HEK293 (cell line): ENCODE measurements around the gene DISC1.

Experiments
- FEZF1 ChIP-seq: fragments of 450-650 bp; formaldehyde crosslinking; IDR thresholded peaks from 2 replicates; pipeline ENCODE4 v1.5.1; 2016; ENCODE audit warnings: missing biosample characterization, missing genetic modification characterization
- HOXA7 ChIP-seq: sonication (generic); formaldehyde crosslinking; IDR thresholded peaks from 2 replicates; pipeline ENCODE4 v1.8.1; 2022; ENCODE audit warnings: missing genetic modification reagents, borderline replicate concordance
- KLF16 ChIP-seq: fragments of 450-650 bp; formaldehyde crosslinking; IDR thresholded peaks from 2 replicates; pipeline ENCODE4 v1.5.1; 2017; ENCODE audit warnings: missing biosample characterization, missing genetic modification characterization
- REPIN1 ChIP-seq: fragments of 450-650 bp; formaldehyde crosslinking; IDR thresholded peaks from 2 replicates; pipeline ENCODE4 v1.5.1; 2017; ENCODE audit warnings: missing biosample characterization, missing genetic modification characterization, low read depth
- SP2 ChIP-seq: fragments of 450-650 bp; formaldehyde crosslinking; IDR thresholded peaks from 2 replicates; pipeline ENCODE4 v1.5.1; 2016; ENCODE audit warnings: missing biosample characterization, missing genetic modification characterization
- WT1 ChIP-seq: fragments of 450-650 bp; formaldehyde crosslinking; IDR thresholded peaks from 2 replicates; pipeline ENCODE4 v1.5.1; 2016; ENCODE audit warnings: missing biosample characterization, missing genetic modification characterization
- ZFP37 ChIP-seq: fragments of 450-650 bp; formaldehyde crosslinking; IDR thresholded peaks from 2 replicates; pipeline ENCODE4 v1.5.1; 2016; ENCODE audit warnings: missing biosample characterization, missing genetic modification characterization
- ZIC2 ChIP-seq: fragments of 450-650 bp; formaldehyde crosslinking; IDR thresholded peaks from 2 replicates; pipeline ENCODE4 v1.5.1; 2016; ENCODE audit warnings: missing biosample characterization, missing genetic modification characterization
- ZNF121 ChIP-seq: fragments of 450-650 bp; formaldehyde crosslinking; IDR thresholded peaks from 2 replicates; pipeline ENCODE4 v1.5.1; 2016; ENCODE audit warnings: missing biosample characterization, missing genetic modification characterization
- ZNF2 ChIP-seq: fragments of 450-650 bp; formaldehyde crosslinking; IDR thresholded peaks from 2 replicates; pipeline ENCODE4 v1.5.1; 2016; ENCODE audit warnings: missing biosample characterization, missing genetic modification characterization
- ZNF324 ChIP-seq: fragments of 450-650 bp; formaldehyde crosslinking; IDR thresholded peaks from 2 replicates; pipeline ENCODE4 v1.5.1; 2016; ENCODE audit warnings: missing biosample characterization, missing genetic modification characterization
- ZNF391 ChIP-seq: fragments of 450-650 bp; formaldehyde crosslinking; IDR thresholded peaks from 2 replicates; pipeline ENCODE4 v1.5.1; 2016; ENCODE audit warnings: low read depth, missing biosample characterization, missing genetic modification characterization, borderline replicate concordance
- ZNF423 ChIP-seq: fragments of 450-650 bp; formaldehyde crosslinking; IDR thresholded peaks from 2 replicates; pipeline ENCODE4 v1.5.1; 2016; ENCODE audit warnings: missing biosample characterization, missing genetic modification characterization
- ZNF501 ChIP-seq: fragments of 450-650 bp; formaldehyde crosslinking; IDR thresholded peaks from 2 replicates; pipeline ENCODE4 v1.5.1; 2016; ENCODE audit warnings: missing biosample characterization, missing genetic modification characterization
- ZNF629 ChIP-seq: fragments of 450-650 bp; formaldehyde crosslinking; IDR thresholded peaks from 2 replicates; pipeline ENCODE4 v1.5.1; 2017; ENCODE audit warnings: missing biosample characterization, missing genetic modification characterization
- ZNF664 ChIP-seq: fragments of 450-650 bp; formaldehyde crosslinking; IDR thresholded peaks from 2 replicates; pipeline ENCODE4 v1.5.1; 2016; ENCODE audit warnings: missing biosample characterization, missing genetic modification characterization
- ZNF701 ChIP-seq: fragments of 450-650 bp; formaldehyde crosslinking; IDR thresholded peaks from 2 replicates; pipeline ENCODE4 v1.5.1; 2016; ENCODE audit warnings: missing biosample characterization, missing genetic modification characterization
- TF ChIP-seq, protein P1 (sequence below): fragments of 450-650 bp; formaldehyde crosslinking; IDR thresholded peaks from 2 replicates; pipeline ENCODE4 v1.5.1; 2016; ENCODE audit warnings: missing biosample characterization, missing genetic modification characterization
- TF ChIP-seq, protein P2 (sequence below): fragments of 450-650 bp; formaldehyde crosslinking; IDR thresholded peaks from 2 replicates; pipeline ENCODE4 v1.5.1; 2017; ENCODE audit warnings: missing biosample characterization, missing genetic modification characterization
- TF ChIP-seq, protein P3 (sequence below): fragments of 450-650 bp; formaldehyde crosslinking; IDR thresholded peaks from 2 replicates; pipeline ENCODE4 v1.5.1; 2016; ENCODE audit warnings: missing biosample characterization, missing genetic modification characterization
- TF ChIP-seq, protein P4 (sequence below): fragments of 450-650 bp; formaldehyde crosslinking; IDR thresholded peaks from 2 replicates; pipeline ENCODE4 v1.5.1; 2016; ENCODE audit warnings: missing biosample characterization, missing genetic modification characterization
- TF ChIP-seq, protein P5 (sequence below): fragments of 450-650 bp; IDR thresholded peaks from 2 replicates; pipeline ENCODE4 v1.5.1; 2018; ENCODE audit warnings: missing biosample characterization, missing genetic modification characterization
- TF ChIP-seq, protein P6 (sequence below): fragments of 450-650 bp; formaldehyde crosslinking; IDR thresholded peaks from 2 replicates; pipeline ENCODE4 v1.5.1; 2016; ENCODE audit warnings: missing biosample characterization, missing genetic modification characterization
- TF ChIP-seq, protein P7 (sequence below): fragments of 450-650 bp; formaldehyde crosslinking; IDR thresholded peaks from 2 replicates; pipeline ENCODE4 v1.5.1; 2016; ENCODE audit warnings: missing biosample characterization, missing genetic modification characterization

Gene DISC1

DNA sequence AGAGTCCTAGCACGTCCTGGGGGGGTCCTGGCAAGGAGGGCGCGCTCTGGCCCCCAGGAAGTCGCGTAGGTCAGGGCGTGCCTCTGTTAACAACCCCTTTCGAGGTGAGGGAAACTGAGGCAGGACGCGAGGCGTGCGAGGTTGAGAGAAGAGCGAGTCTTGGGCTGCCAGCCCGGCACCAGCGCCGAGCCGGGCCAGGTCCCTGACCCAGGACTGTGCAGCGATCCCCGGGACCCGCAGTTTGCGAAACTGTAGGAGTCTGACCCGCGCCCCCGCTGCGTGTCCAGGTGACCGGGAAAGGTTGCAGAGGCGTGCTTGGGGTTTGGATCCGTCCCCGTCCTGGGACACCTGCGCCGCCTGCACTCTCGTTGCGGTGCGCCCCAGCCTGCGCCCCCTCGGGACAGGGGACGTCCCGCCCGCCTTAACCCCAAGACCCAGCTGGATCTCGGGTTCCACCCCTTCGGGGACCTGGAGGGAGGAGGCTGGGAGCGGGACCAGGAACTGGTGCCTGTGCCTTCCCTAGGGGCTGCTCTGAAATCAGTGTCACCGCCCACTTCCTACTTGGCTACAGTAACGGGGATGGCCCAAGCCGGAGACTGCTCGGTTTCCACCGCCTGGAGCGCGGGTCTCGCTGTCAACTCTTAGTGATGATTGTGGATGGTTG is 493 bp downstream of the DISC1 start (continued):
- TF ChIP-seq ZNF391 (tag by site-specific recombination) (no peak), ZNF423 (tag by site-specific recombination) (peak; percentile 94), HOXA7 (CRISPR knock-in tag) (no peak), WT1 (tag by site-specific recombination) (peak; percentile 68), ZIC2 (tag by site-specific recombination) (peak; percentile 90), ZNF324 (peak; percentile 44; the same call in 1 of the 2 replicates), KLF16 (tag by site-specific recombination) (peak; percentile 78), ZNF629 (tag by site-specific recombination) (0 out of 2 replicates have a peak, but pooled peaks have one; percentile 8), ZNF501 (tag by site-specific recombination) (peak; percentile 25), ZNF701 (tag by site-specific recombination) (no peak), FEZF1 (tag by site-specific recombination) (peak; percentile 32; the same call in 1 of the 2 replicates), ZNF664 (no peak), ZNF2 (tag by site-specific recombination) (peak; percentile 33; the same call in 1 of the 2 replicates), ZNF121 (peak; percentile 18; the same call in 1 of the 2 replicates), REPIN1 (tag by site-specific recombination) (peak; percentile 55; the same call in 1 of the 2 replicates), ZFP37 (tag by site-specific recombination) (peak; percentile 5; the same call in 1 of the 2 replicates), SP2 (tag by site-specific recombination) (peak; percentile 94)
- TF ChIP-seq, protein P1, sequence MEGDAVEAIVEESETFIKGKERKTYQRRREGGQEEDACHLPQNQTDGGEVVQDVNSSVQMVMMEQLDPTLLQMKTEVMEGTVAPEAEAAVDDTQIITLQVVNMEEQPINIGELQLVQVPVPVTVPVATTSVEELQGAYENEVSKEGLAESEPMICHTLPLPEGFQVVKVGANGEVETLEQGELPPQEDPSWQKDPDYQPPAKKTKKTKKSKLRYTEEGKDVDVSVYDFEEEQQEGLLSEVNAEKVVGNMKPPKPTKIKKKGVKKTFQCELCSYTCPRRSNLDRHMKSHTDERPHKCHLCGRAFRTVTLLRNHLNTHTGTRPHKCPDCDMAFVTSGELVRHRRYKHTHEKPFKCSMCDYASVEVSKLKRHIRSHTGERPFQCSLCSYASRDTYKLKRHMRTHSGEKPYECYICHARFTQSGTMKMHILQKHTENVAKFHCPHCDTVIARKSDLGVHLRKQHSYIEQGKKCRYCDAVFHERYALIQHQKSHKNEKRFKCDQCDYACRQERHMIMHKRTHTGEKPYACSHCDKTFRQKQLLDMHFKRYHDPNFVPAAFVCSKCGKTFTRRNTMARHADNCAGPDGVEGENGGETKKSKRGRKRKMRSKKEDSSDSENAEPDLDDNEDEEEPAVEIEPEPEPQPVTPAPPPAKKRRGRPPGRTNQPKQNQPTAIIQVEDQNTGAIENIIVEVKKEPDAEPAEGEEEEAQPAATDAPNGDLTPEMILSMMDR, result peak; percentile 83
- TF ChIP-seq, protein P2, sequence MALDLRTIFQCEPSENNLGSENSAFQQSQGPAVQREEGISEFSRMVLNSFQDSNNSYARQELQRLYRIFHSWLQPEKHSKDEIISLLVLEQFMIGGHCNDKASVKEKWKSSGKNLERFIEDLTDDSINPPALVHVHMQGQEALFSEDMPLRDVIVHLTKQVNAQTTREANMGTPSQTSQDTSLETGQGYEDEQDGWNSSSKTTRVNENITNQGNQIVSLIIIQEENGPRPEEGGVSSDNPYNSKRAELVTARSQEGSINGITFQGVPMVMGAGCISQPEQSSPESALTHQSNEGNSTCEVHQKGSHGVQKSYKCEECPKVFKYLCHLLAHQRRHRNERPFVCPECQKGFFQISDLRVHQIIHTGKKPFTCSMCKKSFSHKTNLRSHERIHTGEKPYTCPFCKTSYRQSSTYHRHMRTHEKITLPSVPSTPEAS (tag by site-specific recombination), result peak; percentile 19
- TF ChIP-seq, protein P3, sequence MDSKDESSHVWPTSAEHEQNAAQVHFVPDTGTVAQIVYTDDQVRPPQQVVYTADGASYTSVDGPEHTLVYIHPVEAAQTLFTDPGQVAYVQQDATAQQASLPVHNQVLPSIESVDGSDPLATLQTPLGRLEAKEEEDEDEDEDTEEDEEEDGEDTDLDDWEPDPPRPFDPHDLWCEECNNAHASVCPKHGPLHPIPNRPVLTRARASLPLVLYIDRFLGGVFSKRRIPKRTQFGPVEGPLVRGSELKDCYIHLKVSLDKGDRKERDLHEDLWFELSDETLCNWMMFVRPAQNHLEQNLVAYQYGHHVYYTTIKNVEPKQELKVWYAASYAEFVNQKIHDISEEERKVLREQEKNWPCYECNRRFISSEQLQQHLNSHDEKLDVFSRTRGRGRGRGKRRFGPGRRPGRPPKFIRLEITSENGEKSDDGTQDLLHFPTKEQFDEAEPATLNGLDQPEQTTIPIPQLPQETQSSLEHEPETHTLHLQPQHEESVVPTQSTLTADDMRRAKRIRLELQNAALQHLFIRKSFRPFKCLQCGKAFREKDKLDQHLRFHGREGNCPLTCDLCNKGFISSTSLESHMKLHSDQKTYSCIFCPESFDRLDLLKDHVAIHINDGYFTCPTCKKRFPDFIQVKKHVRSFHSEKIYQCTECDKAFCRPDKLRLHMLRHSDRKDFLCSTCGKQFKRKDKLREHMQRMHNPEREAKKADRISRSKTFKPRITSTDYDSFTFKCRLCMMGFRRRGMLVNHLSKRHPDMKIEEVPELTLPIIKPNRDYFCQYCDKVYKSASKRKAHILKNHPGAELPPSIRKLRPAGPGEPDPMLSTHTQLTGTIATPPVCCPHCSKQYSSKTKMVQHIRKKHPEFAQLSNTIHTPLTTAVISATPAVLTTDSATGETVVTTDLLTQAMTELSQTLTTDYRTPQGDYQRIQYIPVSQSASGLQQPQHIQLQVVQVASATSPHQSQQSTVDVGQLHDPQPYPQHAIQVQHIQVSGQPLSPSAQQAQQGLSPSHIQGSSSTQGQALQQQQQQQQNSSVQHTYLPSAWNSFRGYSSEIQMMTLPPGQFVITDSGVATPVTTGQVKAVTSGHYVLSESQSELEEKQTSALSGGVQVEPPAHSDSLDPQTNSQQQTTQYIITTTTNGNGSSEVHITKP, result peak; percentile 67
- TF ChIP-seq, protein P4, sequence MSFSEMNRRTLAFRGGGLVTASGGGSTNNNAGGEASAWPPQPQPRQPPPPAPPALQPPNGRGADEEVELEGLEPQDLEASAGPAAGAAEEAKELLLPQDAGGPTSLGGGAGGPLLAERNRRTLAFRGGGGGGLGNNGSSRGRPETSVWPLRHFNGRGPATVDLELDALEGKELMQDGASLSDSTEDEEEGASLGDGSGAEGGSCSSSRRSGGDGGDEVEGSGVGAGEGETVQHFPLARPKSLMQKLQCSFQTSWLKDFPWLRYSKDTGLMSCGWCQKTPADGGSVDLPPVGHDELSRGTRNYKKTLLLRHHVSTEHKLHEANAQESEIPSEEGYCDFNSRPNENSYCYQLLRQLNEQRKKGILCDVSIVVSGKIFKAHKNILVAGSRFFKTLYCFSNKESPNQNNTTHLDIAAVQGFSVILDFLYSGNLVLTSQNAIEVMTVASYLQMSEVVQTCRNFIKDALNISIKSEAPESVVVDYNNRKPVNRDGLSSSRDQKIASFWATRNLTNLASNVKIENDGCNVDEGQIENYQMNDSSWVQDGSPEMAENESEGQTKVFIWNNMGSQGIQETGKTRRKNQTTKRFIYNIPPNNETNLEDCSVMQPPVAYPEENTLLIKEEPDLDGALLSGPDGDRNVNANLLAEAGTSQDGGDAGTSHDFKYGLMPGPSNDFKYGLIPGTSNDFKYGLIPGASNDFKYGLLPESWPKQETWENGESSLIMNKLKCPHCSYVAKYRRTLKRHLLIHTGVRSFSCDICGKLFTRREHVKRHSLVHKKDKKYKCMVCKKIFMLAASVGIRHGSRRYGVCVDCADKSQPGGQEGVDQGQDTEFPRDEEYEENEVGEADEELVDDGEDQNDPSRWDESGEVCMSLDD, result peak; percentile 94
- TF ChIP-seq, protein P5, sequence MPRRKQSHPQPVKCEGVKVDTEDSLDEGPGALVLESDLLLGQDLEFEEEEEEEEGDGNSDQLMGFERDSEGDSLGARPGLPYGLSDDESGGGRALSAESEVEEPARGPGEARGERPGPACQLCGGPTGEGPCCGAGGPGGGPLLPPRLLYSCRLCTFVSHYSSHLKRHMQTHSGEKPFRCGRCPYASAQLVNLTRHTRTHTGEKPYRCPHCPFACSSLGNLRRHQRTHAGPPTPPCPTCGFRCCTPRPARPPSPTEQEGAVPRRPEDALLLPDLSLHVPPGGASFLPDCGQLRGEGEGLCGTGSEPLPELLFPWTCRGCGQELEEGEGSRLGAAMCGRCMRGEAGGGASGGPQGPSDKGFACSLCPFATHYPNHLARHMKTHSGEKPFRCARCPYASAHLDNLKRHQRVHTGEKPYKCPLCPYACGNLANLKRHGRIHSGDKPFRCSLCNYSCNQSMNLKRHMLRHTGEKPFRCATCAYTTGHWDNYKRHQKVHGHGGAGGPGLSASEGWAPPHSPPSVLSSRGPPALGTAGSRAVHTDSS (tag by site-specific recombination), result peak; percentile 27; the same call in 1 of the 2 replicates
- TF ChIP-seq, protein P6, sequence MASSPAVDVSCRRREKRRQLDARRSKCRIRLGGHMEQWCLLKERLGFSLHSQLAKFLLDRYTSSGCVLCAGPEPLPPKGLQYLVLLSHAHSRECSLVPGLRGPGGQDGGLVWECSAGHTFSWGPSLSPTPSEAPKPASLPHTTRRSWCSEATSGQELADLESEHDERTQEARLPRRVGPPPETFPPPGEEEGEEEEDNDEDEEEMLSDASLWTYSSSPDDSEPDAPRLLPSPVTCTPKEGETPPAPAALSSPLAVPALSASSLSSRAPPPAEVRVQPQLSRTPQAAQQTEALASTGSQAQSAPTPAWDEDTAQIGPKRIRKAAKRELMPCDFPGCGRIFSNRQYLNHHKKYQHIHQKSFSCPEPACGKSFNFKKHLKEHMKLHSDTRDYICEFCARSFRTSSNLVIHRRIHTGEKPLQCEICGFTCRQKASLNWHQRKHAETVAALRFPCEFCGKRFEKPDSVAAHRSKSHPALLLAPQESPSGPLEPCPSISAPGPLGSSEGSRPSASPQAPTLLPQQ (tag by site-specific recombination), result peak; percentile 17; the same call in 1 of the 2 replicates
- TF ChIP-seq, protein P7, sequence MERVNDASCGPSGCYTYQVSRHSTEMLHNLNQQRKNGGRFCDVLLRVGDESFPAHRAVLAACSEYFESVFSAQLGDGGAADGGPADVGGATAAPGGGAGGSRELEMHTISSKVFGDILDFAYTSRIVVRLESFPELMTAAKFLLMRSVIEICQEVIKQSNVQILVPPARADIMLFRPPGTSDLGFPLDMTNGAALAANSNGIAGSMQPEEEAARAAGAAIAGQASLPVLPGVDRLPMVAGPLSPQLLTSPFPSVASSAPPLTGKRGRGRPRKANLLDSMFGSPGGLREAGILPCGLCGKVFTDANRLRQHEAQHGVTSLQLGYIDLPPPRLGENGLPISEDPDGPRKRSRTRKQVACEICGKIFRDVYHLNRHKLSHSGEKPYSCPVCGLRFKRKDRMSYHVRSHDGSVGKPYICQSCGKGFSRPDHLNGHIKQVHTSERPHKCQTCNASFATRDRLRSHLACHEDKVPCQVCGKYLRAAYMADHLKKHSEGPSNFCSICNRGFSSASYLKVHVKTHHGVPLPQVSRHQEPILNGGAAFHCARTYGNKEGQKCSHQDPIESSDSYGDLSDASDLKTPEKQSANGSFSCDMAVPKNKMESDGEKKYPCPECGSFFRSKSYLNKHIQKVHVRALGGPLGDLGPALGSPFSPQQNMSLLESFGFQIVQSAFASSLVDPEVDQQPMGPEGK (tag by site-specific recombination), result peak; percentile 88
